PFSK-1 (cell line): Measurements from ENCODE around the gene TRIM39.

Experiments
- FOXP2 ChIP-seq: optimal IDR thresholded peaks from 2 replicates; pipeline ENCODE3; 2011; ENCODE audit warnings: borderline replicate concordance, control low read depth, inconsistent platforms; ENCODE audit not compliant: insufficient read depth; ENCODE audit errors: extremely low read length, extremely low read depth
- POLR2AphosphoS5 ChIP-seq: IDR thresholded peaks from 2 replicates; pipeline ENCODE4 v1.6.1; 2012; ENCODE audit warnings: low read depth, mild to moderate bottlenecking, control low read depth, low read length, moderate library complexity
- SIN3A ChIP-seq: IDR thresholded peaks from 2 replicates; pipeline ENCODE4 v1.6.1; 2012; ENCODE audit warnings: mild to moderate bottlenecking, low read length, moderate library complexity, borderline replicate concordance; ENCODE audit not compliant: insufficient read depth
- TAF1 ChIP-seq: IDR thresholded peaks from 2 replicates; pipeline ENCODE4 v1.6.1; 2012; ENCODE audit warnings: low read length, control low read depth, borderline replicate concordance; ENCODE audit not compliant: insufficient read depth
- TF ChIP-seq, protein P1 (sequence below), 2 experiments: IDR thresholded peaks; 2 replicates each; pipeline versions ENCODE4 v1.6.1 to v1.8.0; 2011 to 2012; ENCODE audit warnings: low read depth in 2 of 2, low read length in 2 of 2, control low read depth in 1 of 2, inconsistent platforms in 1 of 2, mild to moderate bottlenecking in 1 of 2, moderate library complexity in 1 of 2; ENCODE audit not compliant: insufficient read depth in 1 of 2

Gene TRIM39

GRCh38 chr6:30322527-30323501 is 3.9 kb upstream of the TRIM39 start:
- no peak for TF ChIP-seq FOXP2
- TF ChIP-seq TAF1: no peak
- TF ChIP-seq, protein P1, sequence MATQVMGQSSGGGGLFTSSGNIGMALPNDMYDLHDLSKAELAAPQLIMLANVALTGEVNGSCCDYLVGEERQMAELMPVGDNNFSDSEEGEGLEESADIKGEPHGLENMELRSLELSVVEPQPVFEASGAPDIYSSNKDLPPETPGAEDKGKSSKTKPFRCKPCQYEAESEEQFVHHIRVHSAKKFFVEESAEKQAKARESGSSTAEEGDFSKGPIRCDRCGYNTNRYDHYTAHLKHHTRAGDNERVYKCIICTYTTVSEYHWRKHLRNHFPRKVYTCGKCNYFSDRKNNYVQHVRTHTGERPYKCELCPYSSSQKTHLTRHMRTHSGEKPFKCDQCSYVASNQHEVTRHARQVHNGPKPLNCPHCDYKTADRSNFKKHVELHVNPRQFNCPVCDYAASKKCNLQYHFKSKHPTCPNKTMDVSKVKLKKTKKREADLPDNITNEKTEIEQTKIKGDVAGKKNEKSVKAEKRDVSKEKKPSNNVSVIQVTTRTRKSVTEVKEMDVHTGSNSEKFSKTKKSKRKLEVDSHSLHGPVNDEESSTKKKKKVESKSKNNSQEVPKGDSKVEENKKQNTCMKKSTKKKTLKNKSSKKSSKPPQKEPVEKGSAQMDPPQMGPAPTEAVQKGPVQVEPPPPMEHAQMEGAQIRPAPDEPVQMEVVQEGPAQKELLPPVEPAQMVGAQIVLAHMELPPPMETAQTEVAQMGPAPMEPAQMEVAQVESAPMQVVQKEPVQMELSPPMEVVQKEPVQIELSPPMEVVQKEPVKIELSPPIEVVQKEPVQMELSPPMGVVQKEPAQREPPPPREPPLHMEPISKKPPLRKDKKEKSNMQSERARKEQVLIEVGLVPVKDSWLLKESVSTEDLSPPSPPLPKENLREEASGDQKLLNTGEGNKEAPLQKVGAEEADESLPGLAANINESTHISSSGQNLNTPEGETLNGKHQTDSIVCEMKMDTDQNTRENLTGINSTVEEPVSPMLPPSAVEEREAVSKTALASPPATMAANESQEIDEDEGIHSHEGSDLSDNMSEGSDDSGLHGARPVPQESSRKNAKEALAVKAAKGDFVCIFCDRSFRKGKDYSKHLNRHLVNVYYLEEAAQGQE (IDR thresholded peaks at IDR 0.05; ENCODE audit: insufficient read depth in 1 of 2, low read depth in 2 of 2, low read length in 2 of 2): no peak
- no peak for TF ChIP-seq SIN3A
- no peak for TF ChIP-seq POLR2AphosphoS5

GRCh38 chr6:30323806-30324205 is 2.9 kb upstream of the TRIM39 start:
- TF ChIP-seq FOXP2 (no peak), POLR2AphosphoS5 (no peak), SIN3A (no peak), TAF1 (no peak)
- TF ChIP-seq, protein P1 (IDR thresholded peaks at IDR 0.05; ENCODE audit: insufficient read depth in 1 of 2, low read depth in 2 of 2, low read length in 2 of 2): no peak

GRCh38 chr6:30325150-30325872 is 1.4 kb upstream of the TRIM39 start:
- no peak for TF ChIP-seq TAF1
- TF ChIP-seq FOXP2: no peak
- no peak for TF ChIP-seq SIN3A
- TF ChIP-seq POLR2AphosphoS5: no peak
- TF ChIP-seq, protein P1 (IDR thresholded peaks at IDR 0.05; ENCODE audit: insufficient read depth in 1 of 2, low read depth in 2 of 2, low read length in 2 of 2): no peak

- TF ChIP-seq FOXP2: no peak
- TF ChIP-seq, protein P1 (IDR thresholded peaks at IDR 0.05; ENCODE audit: insufficient read depth in 1 of 2, low read depth in 2 of 2, low read length in 2 of 2): no peak
- TF ChIP-seq POLR2AphosphoS5: peak; percentile 10
- 0 out of 2 replicates have a peak, but pooled peaks have one; percentile 9 for TF ChIP-seq TAF1
- TF ChIP-seq SIN3A: 0 out of 2 replicates have a peak, but pooled peaks have one; percentile 5
These were observed 728 bp upstream of the TRIM39 start for GRCh38 chr6:30325873-30326525.
